Upper lobe of left lung (tissue), 4 donors: ENCODE results near the gene GTSE1.

Experiments used
- CTCF ChIP-seq, 6 experiments: fragments of 450-650 bp in 4 of 6; fragments of 200-600 bp in 2 of 6; sonication (generic) in 2 of 6; IDR thresholded peaks; one replicate each; pipeline ENCODE4 v1.5.1; 2016 to 2019; ENCODE audit warnings: antibody characterized with exemption in 6 of 6
- POLR2A ChIP-seq, 4 donors: fragments of 450-650 bp; IDR thresholded peaks; one replicate each; pipeline ENCODE4 v1.5.1; 2016 to 2017; ENCODE audit warnings: antibody characterized with exemption in 4 of 4, mild to moderate bottlenecking in 2 of 4
- POLR2AphosphoS5 ChIP-seq, 2 donors: sonication (generic); formaldehyde crosslinking; IDR thresholded peaks; one replicate each; pipeline ENCODE4 v1.5.1; 2017; ENCODE audit warnings: antibody characterized with exemption in 2 of 2

- no peak for TF ChIP-seq POLR2A (IDR thresholded peaks at IDR 0.05)
- no peak for TF ChIP-seq CTCF (IDR thresholded peaks at IDR 0.05)
- TF ChIP-seq POLR2AphosphoS5 (IDR thresholded peaks at IDR 0.05) = no peak
These were observed 56.9 kb downstream of the GTSE1 start for GRCh38 chr22:46353483-46354105.
